A673 (cell line): ENCODE measurements around the gene WDHD1. TPM values are rescaled to one million over a fixed set of nuclear protein-coding genes. Genes with fewer than 3 reads are reported as not detected.

Experiments used
- BruUV-seq: library from RNA; stranded (reverse); fragments of 400-500 nt; replicated peaks from 2 replicates; lab custom pipeline; 2021; lab: Mats Ljungman, UMichigan
- CTCF ChIA-PET: fragments of 300-600 bp; sonication (Branson Sonifier 250); formaldehyde crosslinking; loops from one replicate; lab custom pipeline; 2022; ENCODE audit warnings: antibody characterized with exemption; lab: Charles Lee
- POLR2A ChIA-PET: fragments of 300-600 bp; sonication (Branson Sonifier 250); formaldehyde crosslinking; loops from one replicate; lab custom pipeline; 2022; ENCODE audit warnings: antibody characterized with exemption; ENCODE audit not compliant: low non-redundant PET; lab: Charles Lee
- DNase-seq: peaks from one replicate; pipeline ENCODE4 v3.0.0-alpha.2; 2015; ENCODE audit warnings: low spot score
- H3K27ac ChIP-seq: fragments of 200-600 bp; sonication (generic); 2 replicates; pipeline ENCODE4 v1.5.1; 2016; ENCODE audit warnings: mixed run types, low read depth, mild to moderate bottlenecking, mixed read lengths, antibody characterized with exemption, low read length; ENCODE audit not compliant: poor library complexity, severe bottlenecking
- H3K27me3 ChIP-seq: fragments of 200-600 bp; sonication (generic); replicated peaks from 2 replicates; pipeline ENCODE4 v1.6.1; 2017; ENCODE audit warnings: mixed run types, low read depth, mild to moderate bottlenecking, mixed read lengths, antibody characterized with exemption, low read length; ENCODE audit not compliant: insufficient read depth, poor library complexity
- H3K36me3 ChIP-seq: fragments of 200-600 bp; sonication (generic); 2 replicates; pipeline ENCODE4 v1.6.1; 2016; ENCODE audit warnings: mixed run types, mild to moderate bottlenecking, mixed read lengths, antibody characterized with exemption, low read length; ENCODE audit not compliant: insufficient read depth, poor library complexity, severe bottlenecking
- H3K4me1 ChIP-seq: fragments of 200-600 bp; sonication (generic); 2 replicates; pipeline ENCODE4 v1.6.1; 2017; ENCODE audit warnings: mixed run types, mild to moderate bottlenecking, mixed read lengths, antibody characterized with exemption, low read length; ENCODE audit not compliant: insufficient read depth, poor library complexity, severe bottlenecking
- H3K4me3 ChIP-seq: fragments of 200-600 bp; sonication (generic); 2 replicates; pipeline ENCODE4 v1.5.1; 2016; ENCODE audit warnings: low read depth, mixed run types, mild to moderate bottlenecking, mixed read lengths, low read length; ENCODE audit not compliant: poor library complexity, severe bottlenecking
- H3K9me3 ChIP-seq: fragments of 200-600 bp; sonication (generic); 2 replicates; pipeline ENCODE4 v1.6.1; 2016; ENCODE audit warnings: mixed run types, low read depth, mild to moderate bottlenecking, mixed read lengths, antibody characterized with exemption, low read length; ENCODE audit not compliant: poor library complexity, severe bottlenecking
- EZH2 ChIP-seq: fragments of 200-600 bp; sonication (generic); IDR thresholded peaks from 2 replicates; pipeline ENCODE4 v1.6.1; 2017; ENCODE audit warnings: borderline replicate concordance, low read depth, mild to moderate bottlenecking, mixed read lengths, antibody characterized with exemption, low read length; ENCODE audit not compliant: poor library complexity, severe bottlenecking
- intact Hi-C: fragments of 100-400 bp; cut with micrococcal nuclease; formaldehyde crosslinking; loops from one replicate; pipeline ENCODE4 v1.10.0; 2022; ENCODE audit not compliant: unreplicated experiment
- total RNA-seq: library from RNA; stranded (reverse); gene quantifications from 2 replicates; pipeline ENCODE4 v1.2.3, GENCODE V29; 2021
- TF ChIP-seq, protein P1 (sequence below): fragments of 300-800, 200-600 bp; sonication (generic); conservative IDR thresholded peaks from 2 replicates; pipeline ENCODE4 v1.5.1; 2017; ENCODE audit warnings: low read depth, mild to moderate bottlenecking, antibody characterized with exemption, low read length, moderate library complexity, mixed read lengths

Gene WDHD1
- total RNA-seq, 1 experiment from 2014 or later: 52.7 TPM

DNA sequence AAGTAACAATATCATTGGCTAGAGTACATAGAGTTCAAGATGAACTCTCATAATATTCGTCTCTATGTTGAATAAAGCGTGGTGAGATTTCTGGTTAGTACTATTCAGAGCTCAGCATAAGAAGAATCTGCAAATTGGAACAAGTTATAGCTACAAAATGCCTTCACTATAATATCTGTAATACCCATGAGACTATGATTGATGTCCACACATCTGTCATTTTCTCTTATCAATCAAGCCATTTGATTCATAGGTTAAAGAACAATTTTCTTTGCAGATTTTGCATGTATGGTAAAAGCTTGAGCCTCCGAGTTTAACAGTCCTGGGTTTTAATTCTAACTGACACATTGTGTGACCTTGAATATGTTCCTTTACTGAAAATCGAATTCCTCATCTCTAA is 1.6 kb upstream of the WDHD1 start:
- CTCF ChIA-PET: interaction anchor here (0.8 kb wide), 1 partner anchor 23 kb away, joined by 3 read pairs; no protein-coding TSS in a partner anchor
- POLR2A ChIA-PET: no interaction called here
- no peak for TF ChIP-seq EZH2
- TF ChIP-seq, protein P1, sequence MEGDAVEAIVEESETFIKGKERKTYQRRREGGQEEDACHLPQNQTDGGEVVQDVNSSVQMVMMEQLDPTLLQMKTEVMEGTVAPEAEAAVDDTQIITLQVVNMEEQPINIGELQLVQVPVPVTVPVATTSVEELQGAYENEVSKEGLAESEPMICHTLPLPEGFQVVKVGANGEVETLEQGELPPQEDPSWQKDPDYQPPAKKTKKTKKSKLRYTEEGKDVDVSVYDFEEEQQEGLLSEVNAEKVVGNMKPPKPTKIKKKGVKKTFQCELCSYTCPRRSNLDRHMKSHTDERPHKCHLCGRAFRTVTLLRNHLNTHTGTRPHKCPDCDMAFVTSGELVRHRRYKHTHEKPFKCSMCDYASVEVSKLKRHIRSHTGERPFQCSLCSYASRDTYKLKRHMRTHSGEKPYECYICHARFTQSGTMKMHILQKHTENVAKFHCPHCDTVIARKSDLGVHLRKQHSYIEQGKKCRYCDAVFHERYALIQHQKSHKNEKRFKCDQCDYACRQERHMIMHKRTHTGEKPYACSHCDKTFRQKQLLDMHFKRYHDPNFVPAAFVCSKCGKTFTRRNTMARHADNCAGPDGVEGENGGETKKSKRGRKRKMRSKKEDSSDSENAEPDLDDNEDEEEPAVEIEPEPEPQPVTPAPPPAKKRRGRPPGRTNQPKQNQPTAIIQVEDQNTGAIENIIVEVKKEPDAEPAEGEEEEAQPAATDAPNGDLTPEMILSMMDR: no peak
- H3K27me3 ChIP-seq: no peaks in the 10 kb centered on the region
- peaks cover 52% of the 10 kb centered on the region for H3K4me1 ChIP-seq
- H3K4me3 ChIP-seq: peak overlapping the region; percentile 79
- no TSS peak for BruUV-seq
- intact Hi-C loops: no loop called here
- H3K36me3 ChIP-seq: peaks cover 6% of the 10 kb centered on the region
- H3K9me3 ChIP-seq: no peaks in the 10 kb centered on the region
- no peak for DNase-seq
- no peak overlapping the region for H3K27ac ChIP-seq

DNA sequence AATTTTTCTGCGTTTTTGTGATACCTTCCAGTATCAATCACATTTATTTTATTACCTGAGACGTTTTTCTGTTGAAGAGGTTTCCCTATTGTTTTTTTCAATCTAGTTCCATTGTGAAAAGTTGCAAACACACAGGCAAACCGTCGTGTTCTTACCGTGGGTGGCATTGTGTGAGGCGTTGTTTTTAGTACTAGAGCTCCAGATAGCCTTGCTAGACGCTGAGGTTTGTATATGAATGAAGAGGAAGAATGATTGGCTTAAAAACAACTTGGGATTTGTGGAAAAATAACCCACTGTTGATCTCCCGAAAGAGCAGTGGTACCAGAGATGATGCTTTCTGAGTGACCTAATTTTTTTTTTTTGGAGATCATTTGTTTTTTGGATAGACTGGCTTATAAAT is 1.2 kb upstream of the WDHD1 start:
- CTCF ChIA-PET: interaction anchor here (0.8 kb wide), 1 partner anchor 23 kb away, joined by 3 read pairs; no protein-coding TSS in a partner anchor
- POLR2A ChIA-PET: no interaction called here
- peak; percentile 9 for DNase-seq
- peak overlapping the region; percentile 79 for H3K4me3 ChIP-seq
- no peaks in the 10 kb centered on the region for H3K27me3 ChIP-seq
- intact Hi-C loops: no loop called here
- peaks cover 48% of the 10 kb centered on the region for H3K4me1 ChIP-seq
- BruUV-seq: no TSS peak
- H3K36me3 ChIP-seq: peaks cover 6% of the 10 kb centered on the region
- no peak for TF ChIP-seq EZH2
- TF ChIP-seq, protein P1: no peak
- peak overlapping the region; percentile 91 for H3K27ac ChIP-seq
- H3K9me3 ChIP-seq: no peaks in the 10 kb centered on the region

DNA sequence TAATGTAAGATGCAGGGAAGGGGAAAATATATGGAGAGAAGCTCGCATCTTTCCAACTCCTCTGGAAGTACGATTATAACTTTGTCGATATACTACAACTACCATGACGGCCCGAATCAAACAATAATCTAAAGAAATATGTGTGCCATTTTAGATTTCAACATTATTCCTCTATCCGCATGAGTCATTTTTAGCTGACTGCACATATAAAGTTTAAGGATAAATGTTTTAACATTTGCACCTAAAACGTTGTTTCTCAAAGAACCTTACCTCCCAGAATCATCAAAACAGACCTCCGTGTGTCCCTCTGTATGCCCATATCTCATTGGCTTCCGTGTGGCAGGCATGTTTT is 482 bp downstream of the WDHD1 start:
- intact Hi-C loops: no loop called here
- TF ChIP-seq, protein P1: no peak
- TF ChIP-seq EZH2: no peak
- DNase-seq: no peak
- BruUV-seq: TSS peak; percentile 71
- ChIA-PET CTCF (interaction anchor here (0.8 to 0.9 kb wide), 2 partner anchors 21 to 25 kb away, joined by 3 read pairs; partner anchors contain the start of gene MAPK1IP1L), POLR2A (interaction anchor here (0.6 to 0.7 kb wide), 2 partner anchors 25 to 130 kb away, joined by 4 read pairs; no protein-coding TSS in a partner anchor)
- peak overlapping the region; percentile 79 for H3K4me3 ChIP-seq
- peaks cover 35% of the 10 kb centered on the region for H3K4me1 ChIP-seq
- no peaks in the 10 kb centered on the region for H3K36me3 ChIP-seq
- no peaks in the 10 kb centered on the region for H3K27me3 ChIP-seq
- no peaks in the 10 kb centered on the region for H3K9me3 ChIP-seq
- H3K27ac ChIP-seq: peak overlapping the region; percentile 91
